Endothelial cell of umbilical vein (primary cell): ENCODE measurements around the gene TRERF1. TPM values are rescaled to one million over a fixed set of nuclear protein-coding genes. Genes with fewer than 3 reads are reported as not detected.

ENCODE experiments used
- BruUV-seq: library from RNA; stranded (reverse); fragments of 400-500 nt; replicated peaks from 2 replicates; lab custom pipeline; 2021; lab: Mats Ljungman, UMichigan
- CTCF ChIA-PET: fragments of 300-600, 350-600 bp; sonication (Branson Sonifier 250); formaldehyde crosslinking; loops from one replicate; lab custom pipeline; 2021; ENCODE audit warnings: antibody characterized with exemption, inconsistent platforms; lab: Charles Lee
- POLR2A ChIA-PET: fragments of 300-600, 350-600 bp; sonication (Branson Sonifier 250); formaldehyde crosslinking; loops from one replicate; lab custom pipeline; 2021; ENCODE audit warnings: antibody characterized with exemption, inconsistent platforms; lab: Charles Lee
- DNase-seq: peaks from one replicate; pipeline ENCODE4 v3.0.0-alpha.2; 2011; ENCODE audit warnings: low read depth, low spot score
- FAIRE-seq: peaks from 2 replicates; lab custom pipeline; 2011; peaks lifted over from hg19 to GRCh38; lab: Jason Lieb, UNC
- H2AFZ ChIP-seq: 2 replicates; pipeline ENCODE4 v1.6.0; 2012; ENCODE audit warnings: low read depth, low read length, control low read depth, inconsistent platforms
- H3K27ac ChIP-seq: 2 replicates; pipeline ENCODE4 v1.5.1; 2011; ENCODE audit warnings: low read depth, mild to moderate bottlenecking, control low read depth, low read length, moderate library complexity; ENCODE audit not compliant: insufficient read depth
- H3K27me3 ChIP-seq, 2 experiments: 2 replicates each; pipeline versions ENCODE4 v1.6.0 to v1.6.1; 2011; ENCODE audit warnings: low read length in 2 of 2, mixed read lengths in 1 of 2; ENCODE audit not compliant: control insufficient read depth in 2 of 2, insufficient read depth in 2 of 2
- H3K36me3 ChIP-seq, 2 experiments: 2 replicates in 1 of 2; 3 replicates in 1 of 2; pipeline ENCODE4 v1.5.1; 2011; ENCODE audit warnings: low read length in 2 of 2, mild to moderate bottlenecking in 1 of 2, moderate library complexity in 1 of 2; ENCODE audit not compliant: control insufficient read depth in 2 of 2, insufficient read depth in 2 of 2; ENCODE audit errors: extremely low read depth in 1 of 2
- H3K4me1 ChIP-seq: 3 replicates; pipeline ENCODE4 v1.5.1; 2011; ENCODE audit warnings: mild to moderate bottlenecking, low read length; ENCODE audit not compliant: control insufficient read depth, insufficient read depth; ENCODE audit errors: extremely low read depth
- H3K4me2 ChIP-seq: 2 replicates; pipeline ENCODE4 v1.6.1; 2011; ENCODE audit warnings: low read length, control low read depth, mixed read lengths; ENCODE audit not compliant: insufficient read depth
- H3K4me3 ChIP-seq, 3 experiments: fragments of 200-600 bp in 1 of 3; sonication (generic), shearing (Covaris generic) in 1 of 3; replicated peaks in 1 of 3; 2 replicates each; pipeline ENCODE4 v1.5.1; 2011 to 2016; ENCODE audit warnings: control low read depth in 3 of 3, low read length in 3 of 3, mild to moderate bottlenecking in 2 of 3, inconsistent platforms in 1 of 3, low read depth in 1 of 3, moderate library complexity in 1 of 3; ENCODE audit not compliant: insufficient read depth in 1 of 3
- H3K79me2 ChIP-seq: 2 replicates; pipeline ENCODE4 v1.6.0; 2012; ENCODE audit warnings: low read length, inconsistent platforms; ENCODE audit not compliant: control insufficient read depth, insufficient read depth
- H3K9ac ChIP-seq: replicated peaks from 2 replicates; pipeline ENCODE3; 2011; ENCODE audit warnings: low read length, control low read depth; ENCODE audit not compliant: insufficient read depth; ENCODE audit errors: extremely low read depth
- H3K9me1 ChIP-seq: replicated peaks from 3 replicates; pipeline ENCODE4 v1.6.0; 2011; ENCODE audit warnings: mild to moderate bottlenecking, low read length; ENCODE audit not compliant: control insufficient read depth, insufficient read depth; ENCODE audit errors: extremely low read depth
- H3K9me3 ChIP-seq: replicated peaks from 2 replicates; pipeline ENCODE4 v1.5.1; 2012; ENCODE audit warnings: low read length, inconsistent platforms; ENCODE audit not compliant: control insufficient read depth, insufficient read depth
- H4K20me1 ChIP-seq: replicated peaks from 2 replicates; pipeline ENCODE3; 2011; ENCODE audit warnings: mild to moderate bottlenecking, low read length; ENCODE audit not compliant: control insufficient read depth, insufficient read depth; ENCODE audit errors: extremely low read depth
- CTCF ChIP-seq, 2 donors: IDR thresholded peaks; 1 replicate in 1 of 2; 2 replicates in 1 of 2; pipeline ENCODE4 v1.5.1; 2011; ENCODE audit warnings: low read length in 2 of 2, mild to moderate bottlenecking in 2 of 2, moderate library complexity in 2 of 2, control low read depth in 1 of 2, inconsistent platforms in 1 of 2, low read depth in 1 of 2; ENCODE audit not compliant: insufficient read depth in 1 of 2; ENCODE audit errors: extremely low read depth in 1 of 2
- EZH2 ChIP-seq: IDR thresholded peaks from 2 replicates; pipeline ENCODE4 v1.6.1; 2012; ENCODE audit warnings: borderline replicate concordance, low read depth, mild to moderate bottlenecking, moderate library complexity, low read length, inconsistent platforms; ENCODE audit not compliant: severe bottlenecking
- FOS ChIP-seq: IDR thresholded peaks from 2 replicates; pipeline ENCODE4 v1.6.1; 2011; ENCODE audit warnings: mild to moderate bottlenecking, low read length, moderate library complexity, borderline replicate concordance; ENCODE audit not compliant: insufficient read depth
- GATA2 ChIP-seq: IDR thresholded peaks from 2 replicates; pipeline ENCODE4 v1.7.0; 2011; ENCODE audit warnings: low read depth, mild to moderate bottlenecking, moderate library complexity, mixed read lengths, low read length; ENCODE audit not compliant: insufficient read length, insufficient read depth
- JUN ChIP-seq: IDR thresholded peaks from 2 replicates; pipeline ENCODE4 v1.6.1; 2011; ENCODE audit warnings: borderline replicate concordance, low read depth; ENCODE audit not compliant: insufficient read length, insufficient read depth
- MYC ChIP-seq: IDR thresholded peaks from one replicate; pipeline ENCODE4 v1.6.1; 2011; ENCODE audit warnings: mild to moderate bottlenecking, low read depth, low read length
- POLR2A ChIP-seq: IDR thresholded peaks from 2 replicates; pipeline ENCODE4 v1.6.1; 2012; ENCODE audit warnings: low read depth, mild to moderate bottlenecking, control low read depth, low read length
- POLR2AphosphoS5 ChIP-seq: IDR thresholded peaks from 2 replicates; pipeline ENCODE4 v1.6.1; 2012; ENCODE audit warnings: low read depth, mild to moderate bottlenecking, control low read depth, low read length, moderate library complexity; ENCODE audit not compliant: insufficient read depth
- dilution Hi-C: fragments of 300-500 bp; cut with MboI; formaldehyde crosslinking; loops from one replicate; pipeline ENCODE4 v1.15.0; 2019; ENCODE audit warnings: low sequenced_read_pairs; ENCODE audit not compliant: extremely low pct_ligation_motif_present
- intact Hi-C: fragments of 100-400 bp; cut with micrococcal nuclease; formaldehyde crosslinking; loops from one replicate; pipeline ENCODE4 v1.10.0; 2022
- polyA plus RNA-seq, 4 experiments: library from polyadenylated mRNA; depleted of rRNA in 3 of 4; stranded (reverse) in 3 of 4; unstranded in 1 of 4; fragments of >200 nt; gene quantifications; 2 replicates each; pipeline versions ENCODE4 v1.2.1 to v1.2.3, GENCODE V29; 2011 to 2012; ENCODE audit warnings: missing spikeins in 1 of 4
- total RNA-seq: library from RNA; stranded (reverse); gene quantifications from 2 replicates; pipeline ENCODE4 v1.2.3, GENCODE V29; 2021
- TF ChIP-seq, protein P1 (sequence below): IDR thresholded peaks from 2 replicates; pipeline ENCODE4 v1.6.1; 2011; ENCODE audit not compliant: insufficient read depth, insufficient read length

The TRERF1 gene
- total and polyA plus RNA-seq, 2 donors (not counting 3 experiments of a cell fraction or from before 2014, with no cell fraction given): 0.73 to 5.5 TPM

GRCh38 chr6:42268835-42269204 lies 182.9 kb downstream of the TRERF1 start:
- Histone ChIP-seq H2AFZ (no peak overlapping the region), H3K27me3 (peaks cover 0 to 2% of the 10 kb centered on the region in 2 experiments), H3K4me2 (no peak overlapping the region), H3K79me2 (no peaks in the 10 kb centered on the region), H3K4me3 (no peak overlapping the region), H3K4me1 (no peaks in the 10 kb centered on the region), H3K9me3 (no peaks in the 10 kb centered on the region), H3K36me3 (no peaks in the 10 kb centered on the region), H3K9ac (no peak overlapping the region), H4K20me1 (no peaks in the 10 kb centered on the region), H3K27ac (no peak overlapping the region), H3K9me1 (no peaks in the 10 kb centered on the region)
- CTCF ChIA-PET: no interaction called here
- intact Hi-C loops: no loop called here
- no peak for TF ChIP-seq MYC
- no peak for TF ChIP-seq FOS
- TF ChIP-seq GATA2: no peak
- no peak for TF ChIP-seq JUN
- TF ChIP-seq POLR2A: no peak
- no peak for TF ChIP-seq EZH2
- TF ChIP-seq CTCF (IDR thresholded peaks at IDR 0.05; ENCODE audit: extremely low read depth in 1 of 2, insufficient read depth in 1 of 2, low read depth in 1 of 2, low read length in 2 of 2): no peak
- no peak for TF ChIP-seq POLR2AphosphoS5
- TF ChIP-seq, protein P1, sequence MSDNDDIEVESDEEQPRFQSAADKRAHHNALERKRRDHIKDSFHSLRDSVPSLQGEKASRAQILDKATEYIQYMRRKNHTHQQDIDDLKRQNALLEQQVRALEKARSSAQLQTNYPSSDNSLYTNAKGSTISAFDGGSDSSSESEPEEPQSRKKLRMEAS: no peak
- POLR2A ChIA-PET: no interaction called here
- DNase-seq (no peak), FAIRE-seq (no peak)
- no TSS peak for BruUV-seq
- dilution Hi-C loops: no loop called here
